GM21576 (cell line): Measurements from ENCODE around the gene FILIP1.
"Not testable (repeated sequence)": the region's sequence is repeated elsewhere in the genome, so short reads cannot be mapped to it uniquely, and the experiment has no call there.

Experiments used
- ATAC-seq: cut with Tn5 transposase; IDR thresholded peaks from one replicate; pipeline ENCODE4 v1.9.1; 2021; ENCODE audit warnings: mild to moderate bottlenecking, moderate library complexity; ENCODE audit not compliant: unreplicated experiment

Gene FILIP1

GRCh38 chr6:75424618-75425548 is 68.7 kb downstream of the FILIP1 start:
- no peak for ATAC-seq

- no peak for ATAC-seq
Observed at GRCh38 chr6:75423386-75423785, 70.2 kb downstream of the FILIP1 start.

GRCh38 chr6:75422024-75422639 is 71.5 kb downstream of the FILIP1 start:
- ATAC-seq, result no peak

- no peak for ATAC-seq
Observed at GRCh38 chr6:75421316-75422023, 72.1 kb downstream of the FILIP1 start.

GRCh38 chr6:75419980-75420379 is 73.6 kb downstream of the FILIP1 start:
- ATAC-seq, result no peak

GRCh38 chr6:75419416-75419815 is 74.2 kb downstream of the FILIP1 start:
- no peak for ATAC-seq

GRCh38 chr6:75418233-75418632 is 75.4 kb downstream of the FILIP1 start:
- ATAC-seq, result peak; percentile 77

- ATAC-seq, result no peak
Observed at GRCh38 chr6:75416443-75416842, 77.2 kb downstream of the FILIP1 start.

- ATAC-seq, result no peak
Observed at GRCh38 chr6:75415804-75416203, 77.8 kb downstream of the FILIP1 start.

- no peak for ATAC-seq
Observed at GRCh38 chr6:75414445-75415021, 79.1 kb downstream of the FILIP1 start.

GRCh38 chr6:75412969-75413662 is 80.5 kb downstream of the FILIP1 start:
- no peak for ATAC-seq

GRCh38 chr6:75410564-75410963 is 83.0 kb downstream of the FILIP1 start:
- not testable (repeated sequence) for ATAC-seq

- no peak for ATAC-seq
Observed at GRCh38 chr6:75409928-75410327, 83.7 kb downstream of the FILIP1 start.

GRCh38 chr6:75409286-75409685 is 84.3 kb downstream of the FILIP1 start:
- ATAC-seq, result no peak

GRCh38 chr6:75403563-75404080 is 90.0 kb downstream of the FILIP1 start:
- ATAC-seq, result no peak

- ATAC-seq, result no peak
Observed at GRCh38 chr6:75402296-75402695, 91.3 kb downstream of the FILIP1 start.

GRCh38 chr6:75397656-75398465 is 95.7 kb downstream of the FILIP1 start:
- no peak for ATAC-seq

GRCh38 chr6:75397171-75397570 is 96.4 kb downstream of the FILIP1 start:
- no peak for ATAC-seq

- ATAC-seq, result no peak
Observed at GRCh38 chr6:75396005-75396800, 97.4 kb downstream of the FILIP1 start.
